ENCODE results near the gene GDF2.

The GDF2 gene

GRCh38 chr10:47290338-47290737, 31.9 kb upstream of the GDF2 start:
- H3K4me3 ChIP-seq (replicated peaks; ENCODE audit: low read depth, low read length): no peak overlapping the region
- DNase-seq (ENCODE audit: low read depth): no peak
- TF ChIP-seq CTCF (IDR thresholded peaks at IDR 0.05; ENCODE audit: low read length, missing control alignments): no peak

DNA sequence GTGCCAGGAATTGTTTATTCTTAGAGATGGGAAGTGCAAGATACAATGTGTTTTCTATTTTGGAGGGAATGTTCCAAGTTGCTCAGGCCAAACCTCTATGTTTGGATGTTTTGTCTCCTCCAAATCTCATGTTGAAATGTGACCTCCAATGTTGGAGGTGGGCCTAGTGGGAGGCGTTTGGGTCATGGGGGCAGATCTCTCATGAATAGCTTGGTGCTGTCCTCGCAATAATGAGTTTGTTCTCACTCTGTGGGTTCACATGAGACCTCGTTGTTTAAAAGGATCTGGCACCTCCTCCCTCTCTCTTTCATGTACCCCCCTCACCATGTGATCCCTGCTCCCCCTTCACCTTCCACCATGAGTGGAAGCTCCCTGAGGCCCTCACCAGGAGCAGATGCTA, 30.6 kb upstream of the GDF2 start:
- TF ChIP-seq CTCF (IDR thresholded peaks at IDR 0.05; ENCODE audit: low read length, missing control alignments): no peak
- no peak for DNase-seq (ENCODE audit: low read depth)
- no peak overlapping the region for H3K4me3 ChIP-seq (replicated peaks; ENCODE audit: low read depth, low read length)

DNA sequence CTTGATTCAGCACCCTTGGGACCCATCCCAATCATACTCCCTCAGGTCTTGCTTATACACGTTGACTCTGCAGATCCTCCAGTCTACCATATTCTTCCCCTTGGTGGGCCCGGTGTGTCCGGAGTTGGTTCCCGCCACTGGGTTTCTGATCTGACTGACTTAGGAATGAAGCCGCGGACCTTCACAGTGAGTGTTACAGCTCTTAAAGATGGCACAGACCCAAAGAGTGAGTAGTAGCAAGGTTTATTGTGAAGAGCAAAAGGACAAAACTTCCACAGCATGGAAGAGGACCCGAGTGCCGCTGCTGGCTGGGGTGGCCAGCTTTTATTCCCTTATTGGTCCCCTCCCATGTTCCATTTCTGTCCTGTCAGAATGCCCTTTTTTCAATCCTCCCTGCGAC, 28.2 kb upstream of the GDF2 start:
- H3K4me3 ChIP-seq (replicated peaks; ENCODE audit: low read depth, low read length): no peak overlapping the region
- DNase-seq (ENCODE audit: low read depth): no peak
- no peak for TF ChIP-seq CTCF (IDR thresholded peaks at IDR 0.05; ENCODE audit: low read length, missing control alignments)

DNA sequence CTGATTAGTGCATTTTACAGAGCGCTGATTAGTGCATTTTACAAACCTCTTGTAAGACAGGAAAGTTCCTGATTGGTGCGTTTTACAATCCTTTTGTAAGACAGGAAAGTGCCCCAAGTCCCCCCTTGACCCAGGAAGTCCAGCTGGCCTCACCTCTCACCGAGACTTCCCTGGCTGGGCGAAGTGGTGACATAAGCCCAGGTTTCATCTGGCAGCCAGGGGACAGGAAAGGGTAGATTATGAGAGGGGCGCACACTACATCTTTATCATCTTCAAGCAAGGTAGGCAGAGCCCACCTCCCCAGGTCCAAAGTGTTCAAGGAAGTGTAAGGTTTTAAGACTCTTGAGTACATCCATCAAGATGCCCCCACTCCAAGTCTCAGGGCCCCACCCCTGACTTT, 27.8 kb upstream of the GDF2 start:
- no peak for DNase-seq (ENCODE audit: low read depth)
- no peak for TF ChIP-seq CTCF (IDR thresholded peaks at IDR 0.05; ENCODE audit: low read length, missing control alignments)

DNA sequence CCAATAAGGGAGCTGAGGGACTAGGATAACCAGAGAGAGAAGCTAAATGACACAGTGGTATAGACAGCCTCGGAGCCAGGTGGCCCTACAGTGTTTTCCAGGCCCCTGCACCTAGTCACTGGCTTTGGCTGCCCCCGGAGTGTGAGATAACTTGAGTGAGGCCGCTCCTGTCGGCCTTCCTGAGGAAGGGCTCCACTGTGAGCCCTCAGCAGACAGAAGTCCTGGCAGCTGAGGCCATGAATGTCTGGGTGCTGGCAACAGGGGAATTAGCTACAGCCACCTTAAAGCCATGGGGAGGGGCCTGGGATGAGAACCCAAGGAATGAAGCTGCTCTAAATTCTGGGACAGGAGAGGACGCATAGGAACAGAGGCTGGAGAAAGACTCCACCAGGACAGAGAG, 26.8 kb upstream of the GDF2 start:
- no peak for TF ChIP-seq CTCF (IDR thresholded peaks at IDR 0.05; ENCODE audit: low read length, missing control alignments)
- DNase-seq (ENCODE audit: low read depth): no peak
- no peak overlapping the region for H3K4me3 ChIP-seq (replicated peaks; ENCODE audit: low read depth, low read length)

More for the DNA sequence above, 27.8 kb upstream of the GDF2 start:
- no peak overlapping the region for H3K4me3 ChIP-seq (replicated peaks; ENCODE audit: low read depth, low read length)

DNA sequence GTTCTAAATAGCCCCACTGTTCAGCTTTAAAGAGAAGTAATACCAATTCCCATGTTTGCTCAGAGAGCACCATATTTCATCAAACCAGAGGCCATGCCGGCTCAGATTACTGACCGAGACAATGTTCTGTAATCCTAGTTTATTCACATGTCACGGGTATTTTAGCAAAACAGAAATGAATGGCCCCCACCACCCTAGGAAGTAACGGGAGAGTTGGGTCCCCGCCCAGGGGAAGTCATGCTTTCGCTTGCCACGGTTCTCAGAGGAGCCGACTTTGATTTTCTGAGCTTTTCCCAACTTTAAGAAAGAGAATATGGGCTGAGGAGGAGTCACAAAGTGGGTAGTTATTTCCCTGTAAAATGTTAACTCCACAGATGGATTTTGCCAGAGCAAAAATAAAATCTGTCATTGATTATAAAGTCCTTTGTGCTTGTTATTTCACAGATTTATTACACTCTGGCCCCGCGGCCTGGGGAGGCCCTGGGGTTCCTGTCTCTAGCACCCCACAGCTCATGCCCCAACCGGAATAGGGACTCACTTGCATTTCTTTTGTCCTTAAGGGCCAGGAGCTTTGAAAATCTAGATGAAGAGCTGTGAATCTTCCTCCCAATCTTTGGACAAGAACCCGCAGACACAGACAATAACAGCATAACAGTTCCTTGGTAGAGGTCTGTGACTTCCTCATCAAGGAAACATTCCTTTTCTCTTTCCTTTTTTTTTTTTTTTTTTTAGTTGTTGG, 25.9 kb upstream of the GDF2 start:
- DNase-seq (ENCODE audit: low read depth): no peak
- TF ChIP-seq CTCF (IDR thresholded peaks at IDR 0.05; ENCODE audit: low read length, missing control alignments): no peak

GRCh38 chr10:47296941-47297340, 25.3 kb upstream of the GDF2 start:
- no peak overlapping the region for H3K4me3 ChIP-seq (replicated peaks; ENCODE audit: low read depth, low read length)
- no peak for TF ChIP-seq CTCF (IDR thresholded peaks at IDR 0.05; ENCODE audit: low read length, missing control alignments)
- no peak for DNase-seq (ENCODE audit: low read depth)

More for the DNA sequence above, 25.9 kb upstream of the GDF2 start:
- no peak overlapping the region for H3K4me3 ChIP-seq (replicated peaks; ENCODE audit: low read depth, low read length)
